ENCODE measurements around the gene DPP3. TPM values are rescaled to one million over a fixed set of nuclear protein-coding genes. Genes with fewer than 3 reads are reported as not detected.

Gene DPP3
- total RNA-seq, 2 donors from 2014 or later: 15.8 to 52.4 TPM

DNA sequence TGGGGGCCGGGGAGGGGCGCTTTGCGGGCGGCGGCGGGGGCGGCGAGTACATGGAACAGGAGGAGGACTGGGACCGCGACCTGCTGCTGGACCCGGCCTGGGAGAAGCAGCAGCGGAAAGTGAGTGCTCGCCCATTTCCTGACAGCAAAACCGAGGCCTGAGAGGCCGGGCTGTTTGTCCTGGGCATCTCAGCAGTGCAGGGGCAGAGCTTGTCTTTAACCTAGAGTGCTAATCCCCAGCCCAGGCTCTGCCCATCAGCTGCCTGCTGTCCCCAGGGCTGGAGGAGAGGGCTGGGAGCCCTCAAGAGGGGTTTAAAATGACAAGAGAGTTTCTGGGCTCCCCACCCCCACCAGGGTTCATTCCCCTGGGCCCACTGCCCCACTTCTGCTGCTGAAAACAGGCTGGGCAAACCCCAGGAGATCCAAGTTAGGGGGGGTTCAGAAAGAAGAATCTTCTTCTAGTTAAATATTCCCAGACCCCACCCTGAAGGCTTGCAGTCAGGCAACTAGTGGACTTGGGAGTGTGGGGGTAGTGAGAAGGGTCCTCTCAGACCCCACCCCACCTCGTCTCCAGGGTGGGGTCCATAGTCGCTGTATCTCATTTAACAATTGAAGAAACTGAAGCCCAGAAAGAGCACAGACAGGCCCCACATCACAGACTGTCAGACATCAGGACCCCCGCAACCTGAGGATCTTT lies 66.9 kb downstream of the DPP3 start:
- TF ChIP-seq, protein P1, sequence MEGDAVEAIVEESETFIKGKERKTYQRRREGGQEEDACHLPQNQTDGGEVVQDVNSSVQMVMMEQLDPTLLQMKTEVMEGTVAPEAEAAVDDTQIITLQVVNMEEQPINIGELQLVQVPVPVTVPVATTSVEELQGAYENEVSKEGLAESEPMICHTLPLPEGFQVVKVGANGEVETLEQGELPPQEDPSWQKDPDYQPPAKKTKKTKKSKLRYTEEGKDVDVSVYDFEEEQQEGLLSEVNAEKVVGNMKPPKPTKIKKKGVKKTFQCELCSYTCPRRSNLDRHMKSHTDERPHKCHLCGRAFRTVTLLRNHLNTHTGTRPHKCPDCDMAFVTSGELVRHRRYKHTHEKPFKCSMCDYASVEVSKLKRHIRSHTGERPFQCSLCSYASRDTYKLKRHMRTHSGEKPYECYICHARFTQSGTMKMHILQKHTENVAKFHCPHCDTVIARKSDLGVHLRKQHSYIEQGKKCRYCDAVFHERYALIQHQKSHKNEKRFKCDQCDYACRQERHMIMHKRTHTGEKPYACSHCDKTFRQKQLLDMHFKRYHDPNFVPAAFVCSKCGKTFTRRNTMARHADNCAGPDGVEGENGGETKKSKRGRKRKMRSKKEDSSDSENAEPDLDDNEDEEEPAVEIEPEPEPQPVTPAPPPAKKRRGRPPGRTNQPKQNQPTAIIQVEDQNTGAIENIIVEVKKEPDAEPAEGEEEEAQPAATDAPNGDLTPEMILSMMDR (IDR thresholded peaks at IDR 0.05): no peak
- no peak for TF ChIP-seq POLR2A (IDR thresholded peaks at IDR 0.05)
- WGBS, 2 donors: 37 to 59% methylated on average over 3 to 15 of the region's 18 CpGs
- DNase-seq (no peak), ATAC-seq (no peak)
- no peak overlapping the region for H3K27ac ChIP-seq
- H3K27me3 ChIP-seq: no peaks in the 10 kb centered on the region
- no peaks in the 10 kb centered on the region for H3K9me3 ChIP-seq
- intact Hi-C loops (cut with DNase I): no loop called here
- H3K36me3 ChIP-seq (replicated peaks in 1 of 2; ENCODE audit: insufficient read depth in 1 of 2, low read depth in 2 of 2): no peaks in the 10 kb centered on the region
- H3K4me1 ChIP-seq: peaks cover 21% of the 10 kb centered on the region
- H3K4me3 ChIP-seq: no peak overlapping the region

GRCh38 chr11:66547662-66548009 lies 67.4 kb downstream of the DPP3 start:
- Histone ChIP-seq H3K4me1 (peaks cover 21% of the 10 kb centered on the region), H3K9me3 (no peaks in the 10 kb centered on the region), H3K36me3 (replicated peaks in 1 of 2; ENCODE audit: insufficient read depth in 1 of 2, low read depth in 2 of 2) (no peaks in the 10 kb centered on the region), H3K27me3 (no peaks in the 10 kb centered on the region), H3K4me3 (no peak overlapping the region), H3K27ac (no peak overlapping the region)
- WGBS, 2 donors: 41 to 65% methylated on average over 3 to 5 of the region's 5 CpGs
- TF ChIP-seq POLR2A (IDR thresholded peaks at IDR 0.05): no peak
- TF ChIP-seq, protein P1 (IDR thresholded peaks at IDR 0.05): no peak
- intact Hi-C loops (cut with DNase I): no loop called here
- DNase-seq (no peak), ATAC-seq (no peak)

GRCh38 chr11:66548041-66548440 lies 67.8 kb downstream of the DPP3 start:
- no peak for TF ChIP-seq POLR2A (IDR thresholded peaks at IDR 0.05)
- TF ChIP-seq, protein P1 (IDR thresholded peaks at IDR 0.05): no peak

GRCh38 chr11:66548774-66549630 lies 68.8 kb downstream of the DPP3 start:
- no peaks in the 10 kb centered on the region for H3K36me3 ChIP-seq (replicated peaks in 1 of 2; ENCODE audit: insufficient read depth in 1 of 2, low read depth in 2 of 2)
- H3K27ac ChIP-seq: no peak overlapping the region
- ATAC-seq: no peak
- WGBS, 2 donors: 46 to 50% methylated on average over 14 to 16 of the region's 16 CpGs
- no peak overlapping the region for H3K4me3 ChIP-seq
- TF ChIP-seq POLR2A (IDR thresholded peaks at IDR 0.05): no peak
- TF ChIP-seq, protein P1 (IDR thresholded peaks at IDR 0.05): no peak
- intact Hi-C loops (cut with DNase I): no loop called here
- H3K9me3 ChIP-seq: no peaks in the 10 kb centered on the region
- H3K4me1 ChIP-seq: peaks cover 19% of the 10 kb centered on the region
- no peak for DNase-seq
- no peaks in the 10 kb centered on the region for H3K27me3 ChIP-seq

More at GRCh38 chr11:66548041-66548440, 67.8 kb downstream of the DPP3 start:
- ATAC-seq (no peak), DNase-seq (no peak)
- Histone ChIP-seq H3K27ac (no peak overlapping the region), H3K4me1 (peaks cover 21% of the 10 kb centered on the region), H3K27me3 (no peaks in the 10 kb centered on the region), H3K4me3 (no peak overlapping the region), H3K9me3 (no peaks in the 10 kb centered on the region), H3K36me3 (replicated peaks in 1 of 2; ENCODE audit: insufficient read depth in 1 of 2, low read depth in 2 of 2) (no peaks in the 10 kb centered on the region)
- WGBS, 2 donors: 34 to 41% methylated on average over 7 to 11 of the region's 11 CpGs
- intact Hi-C loops (cut with DNase I): no loop called here
